ENCODE results near the gene HMGCL. TPM values are rescaled to one million over a fixed set of nuclear protein-coding genes. Genes with fewer than 3 reads are reported as not detected.

HMGCL gene
- total and polyA plus RNA-seq, 2 of the 13 experiments (the other 11 are each of a cell fraction or from before 2014, with no cell fraction given) = 21.3 to 41.4 TPM

DNA sequence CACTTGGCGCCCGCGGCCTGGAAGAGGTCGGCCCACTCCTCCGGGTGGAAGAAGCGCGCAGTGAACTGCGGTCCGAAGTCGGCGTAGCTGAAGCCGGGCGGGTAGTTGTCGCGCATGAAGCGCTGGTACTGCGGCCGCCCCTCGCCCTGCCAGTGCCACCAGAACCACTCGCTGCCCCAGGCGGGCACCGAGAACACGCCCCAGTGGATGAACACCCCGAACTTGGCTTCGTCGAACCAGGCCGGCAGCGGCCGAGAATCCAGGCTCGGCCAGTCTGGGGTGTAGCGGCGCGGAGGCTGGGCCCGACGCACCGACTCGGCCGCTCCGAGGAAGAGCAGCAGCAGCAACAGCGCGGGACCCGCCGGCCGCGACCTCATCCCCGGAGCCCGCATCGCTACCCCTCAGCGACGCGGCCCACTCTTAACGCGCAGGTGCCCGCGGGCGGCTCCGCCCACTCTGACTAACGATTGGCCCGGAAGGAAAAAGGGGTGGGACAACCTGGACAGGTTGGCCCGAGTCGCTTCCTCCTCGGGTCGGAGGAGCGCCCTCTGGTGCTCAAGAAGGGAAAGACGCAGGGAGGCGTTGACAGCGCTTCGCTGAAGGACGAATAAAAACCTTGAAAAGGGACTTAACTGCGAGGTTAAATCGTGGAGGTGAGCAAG is 42.8 kb upstream of the HMGCL start, which contains the start of gene FUCA1 (continued):
- TF ChIP-seq, protein P1, sequence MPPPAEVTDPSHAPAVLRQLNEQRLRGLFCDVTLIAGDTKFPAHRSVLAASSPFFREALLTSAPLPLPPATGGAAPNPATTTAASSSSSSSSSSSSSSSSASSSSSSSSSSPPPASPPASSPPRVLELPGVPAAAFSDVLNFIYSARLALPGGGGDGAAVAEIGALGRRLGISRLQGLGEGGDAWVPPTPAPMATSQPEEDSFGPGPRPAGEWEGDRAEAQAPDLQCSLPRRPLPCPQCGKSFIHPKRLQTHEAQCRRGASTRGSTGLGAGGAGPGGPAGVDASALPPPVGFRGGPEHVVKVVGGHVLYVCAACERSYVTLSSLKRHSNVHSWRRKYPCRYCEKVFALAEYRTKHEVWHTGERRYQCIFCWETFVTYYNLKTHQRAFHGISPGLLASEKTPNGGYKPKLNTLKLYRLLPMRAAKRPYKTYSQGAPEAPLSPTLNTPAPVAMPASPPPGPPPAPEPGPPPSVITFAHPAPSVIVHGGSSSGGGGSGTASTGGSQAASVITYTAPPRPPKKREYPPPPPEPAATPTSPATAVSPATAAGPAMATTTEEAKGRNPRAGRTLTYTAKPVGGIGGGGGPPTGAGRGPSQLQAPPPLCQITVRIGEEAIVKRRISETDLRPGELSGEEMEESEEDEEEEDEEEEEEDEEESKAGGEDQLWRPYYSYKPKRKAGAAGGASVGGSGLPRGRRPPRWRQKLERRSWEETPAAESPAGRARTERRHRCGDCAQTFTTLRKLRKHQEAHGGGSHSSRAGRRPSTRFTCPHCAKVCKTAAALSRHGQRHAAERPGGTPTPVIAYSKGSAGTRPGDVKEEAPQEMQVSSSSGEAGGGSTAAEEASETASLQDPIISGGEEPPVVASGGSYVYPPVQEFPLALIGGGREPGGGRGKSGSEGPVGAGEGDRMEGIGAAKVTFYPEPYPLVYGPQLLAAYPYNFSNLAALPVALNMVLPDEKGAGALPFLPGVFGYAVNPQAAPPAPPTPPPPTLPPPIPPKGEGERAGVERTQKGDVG (CRISPR knock-in tag; IDR thresholded peaks at IDR 0.05; ENCODE audit: borderline replicate concordance) = 0 out of 2 replicates have a peak, but pooled peaks have one; percentile 62
- TF ChIP-seq RBM22 (optimal IDR thresholded peaks at IDR 0.05; ENCODE audit: low read length) (no peak), ZFP82 (CRISPR knock-in tag; IDR thresholded peaks at IDR 0.05; ENCODE audit: borderline replicate concordance) (peak; percentile 71; the same call in 1 of the 2 replicates), CHCHD3 (CRISPR knock-in tag; IDR thresholded peaks at IDR 0.05) (no peak), CCDC6 (CRISPR knock-in tag; IDR thresholded peaks at IDR 0.05) (0 out of 2 replicates have a peak, but pooled peaks have one; percentile 64), RARG (CRISPR knock-in tag; IDR thresholded peaks at IDR 0.05; ENCODE audit: low read depth) (peak; percentile 82; the same call in 1 of the 2 replicates), SP5 (CRISPR knock-in tag; IDR thresholded peaks at IDR 0.05; ENCODE audit: borderline replicate concordance, low read depth) (peak; percentile 79), POLR2G (IDR thresholded peaks at IDR 0.05; ENCODE audit: low read depth, low read length) (peak; percentile 65), ZNF703 (CRISPR knock-in tag; IDR thresholded peaks at IDR 0.05; ENCODE audit: borderline replicate concordance) (no peak), ZNF546 (CRISPR knock-in tag; conservative IDR thresholded peaks at IDR 0.05) (peak; percentile 87; the same call in 1 of the 2 replicates), ZNF772 (CRISPR knock-in tag; IDR thresholded peaks at IDR 0.05) (peak; percentile 66; the same call in 1 of the 2 replicates), ZNF672 (CRISPR knock-in tag; IDR thresholded peaks at IDR 0.05) (no peak), FOSL2 (CRISPR knock-in tag; IDR thresholded peaks at IDR 0.05) (peak; percentile 51; the same call in 1 of the 2 replicates), LCORL (IDR thresholded peaks at IDR 0.05) (no peak), LCORL (CRISPR knock-in tag; IDR thresholded peaks at IDR 0.05) (no peak; the same call in 1 of the 2 replicates), ZNF12 (CRISPR knock-in tag; IDR thresholded peaks at IDR 0.05) (0 out of 2 replicates have a peak, but pooled peaks have one; percentile 9), ZNF350 (CRISPR knock-in tag; IDR thresholded peaks at IDR 0.05; ENCODE audit: borderline replicate concordance, low read depth) (peak; percentile 64), EEA1 (CRISPR knock-in tag; IDR thresholded peaks at IDR 0.05; ENCODE audit: borderline replicate concordance) (0 out of 2 replicates have a peak, but pooled peaks have one; percentile 50), TAF15 (IDR thresholded peaks at IDR 0.05; ENCODE audit: low read depth, low read length, poor library complexity, severe bottlenecking) (no peak), KMT2A (CRISPR knock-in tag; IDR thresholded peaks at IDR 0.05) (peak; percentile 49)
- TF ChIP-seq, protein P2, sequence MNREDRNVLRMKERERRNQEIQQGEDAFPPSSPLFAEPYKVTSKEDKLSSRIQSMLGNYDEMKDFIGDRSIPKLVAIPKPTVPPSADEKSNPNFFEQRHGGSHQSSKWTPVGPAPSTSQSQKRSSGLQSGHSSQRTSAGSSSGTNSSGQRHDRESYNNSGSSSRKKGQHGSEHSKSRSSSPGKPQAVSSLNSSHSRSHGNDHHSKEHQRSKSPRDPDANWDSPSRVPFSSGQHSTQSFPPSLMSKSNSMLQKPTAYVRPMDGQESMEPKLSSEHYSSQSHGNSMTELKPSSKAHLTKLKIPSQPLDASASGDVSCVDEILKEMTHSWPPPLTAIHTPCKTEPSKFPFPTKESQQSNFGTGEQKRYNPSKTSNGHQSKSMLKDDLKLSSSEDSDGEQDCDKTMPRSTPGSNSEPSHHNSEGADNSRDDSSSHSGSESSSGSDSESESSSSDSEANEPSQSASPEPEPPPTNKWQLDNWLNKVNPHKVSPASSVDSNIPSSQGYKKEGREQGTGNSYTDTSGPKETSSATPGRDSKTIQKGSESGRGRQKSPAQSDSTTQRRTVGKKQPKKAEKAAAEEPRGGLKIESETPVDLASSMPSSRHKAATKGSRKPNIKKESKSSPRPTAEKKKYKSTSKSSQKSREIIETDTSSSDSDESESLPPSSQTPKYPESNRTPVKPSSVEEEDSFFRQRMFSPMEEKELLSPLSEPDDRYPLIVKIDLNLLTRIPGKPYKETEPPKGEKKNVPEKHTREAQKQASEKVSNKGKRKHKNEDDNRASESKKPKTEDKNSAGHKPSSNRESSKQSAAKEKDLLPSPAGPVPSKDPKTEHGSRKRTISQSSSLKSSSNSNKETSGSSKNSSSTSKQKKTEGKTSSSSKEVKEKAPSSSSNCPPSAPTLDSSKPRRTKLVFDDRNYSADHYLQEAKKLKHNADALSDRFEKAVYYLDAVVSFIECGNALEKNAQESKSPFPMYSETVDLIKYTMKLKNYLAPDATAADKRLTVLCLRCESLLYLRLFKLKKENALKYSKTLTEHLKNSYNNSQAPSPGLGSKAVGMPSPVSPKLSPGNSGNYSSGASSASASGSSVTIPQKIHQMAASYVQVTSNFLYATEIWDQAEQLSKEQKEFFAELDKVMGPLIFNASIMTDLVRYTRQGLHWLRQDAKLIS (CRISPR knock-in tag; IDR thresholded peaks at IDR 0.05) = no peak
- TF ChIP-seq, protein P3, sequence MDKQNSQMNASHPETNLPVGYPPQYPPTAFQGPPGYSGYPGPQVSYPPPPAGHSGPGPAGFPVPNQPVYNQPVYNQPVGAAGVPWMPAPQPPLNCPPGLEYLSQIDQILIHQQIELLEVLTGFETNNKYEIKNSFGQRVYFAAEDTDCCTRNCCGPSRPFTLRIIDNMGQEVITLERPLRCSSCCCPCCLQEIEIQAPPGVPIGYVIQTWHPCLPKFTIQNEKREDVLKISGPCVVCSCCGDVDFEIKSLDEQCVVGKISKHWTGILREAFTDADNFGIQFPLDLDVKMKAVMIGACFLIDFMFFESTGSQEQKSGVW (CRISPR knock-in tag; IDR thresholded peaks at IDR 0.05; ENCODE audit: borderline replicate concordance) = no peak
